Adipose tissue (tissue), 3 donors: ENCODE data around the gene DDX56. TPM values are rescaled to one million over a fixed set of nuclear protein-coding genes. Genes with fewer than 3 reads are reported as not detected.

Experiments used
- H3K27ac ChIP-seq: one replicate; pipeline ENCODE4 v1.5.1; 2013; ENCODE audit warnings: low read depth, low read length
- WGBS, 3 donors: extraction: QIAGEN DNeasy Blood & Tissue Kit; methylation state at CpG; one replicate each; pipeline ENCODE4 v1.1.7; 2013; 5-methylcytosine and 5-hydroxymethylcytosine counted together
- polyA plus RNA-seq, 3 donors: library from polyadenylated mRNA; stranded (reverse); fragments of 200-250 nt; gene quantifications; one replicate each; pipeline ENCODE4 v1.2.3, GENCODE V29; 2013
- donor health status: healthy with polysubstance abuse.
- donor health status: Bipolar disorder and iron deficiency.
- donor health status: healthy.

The DDX56 gene
- 10 to 100 TPM; 27.3 to 50.9 (median 30.3) TPM for polyA plus RNA-seq

DNA sequence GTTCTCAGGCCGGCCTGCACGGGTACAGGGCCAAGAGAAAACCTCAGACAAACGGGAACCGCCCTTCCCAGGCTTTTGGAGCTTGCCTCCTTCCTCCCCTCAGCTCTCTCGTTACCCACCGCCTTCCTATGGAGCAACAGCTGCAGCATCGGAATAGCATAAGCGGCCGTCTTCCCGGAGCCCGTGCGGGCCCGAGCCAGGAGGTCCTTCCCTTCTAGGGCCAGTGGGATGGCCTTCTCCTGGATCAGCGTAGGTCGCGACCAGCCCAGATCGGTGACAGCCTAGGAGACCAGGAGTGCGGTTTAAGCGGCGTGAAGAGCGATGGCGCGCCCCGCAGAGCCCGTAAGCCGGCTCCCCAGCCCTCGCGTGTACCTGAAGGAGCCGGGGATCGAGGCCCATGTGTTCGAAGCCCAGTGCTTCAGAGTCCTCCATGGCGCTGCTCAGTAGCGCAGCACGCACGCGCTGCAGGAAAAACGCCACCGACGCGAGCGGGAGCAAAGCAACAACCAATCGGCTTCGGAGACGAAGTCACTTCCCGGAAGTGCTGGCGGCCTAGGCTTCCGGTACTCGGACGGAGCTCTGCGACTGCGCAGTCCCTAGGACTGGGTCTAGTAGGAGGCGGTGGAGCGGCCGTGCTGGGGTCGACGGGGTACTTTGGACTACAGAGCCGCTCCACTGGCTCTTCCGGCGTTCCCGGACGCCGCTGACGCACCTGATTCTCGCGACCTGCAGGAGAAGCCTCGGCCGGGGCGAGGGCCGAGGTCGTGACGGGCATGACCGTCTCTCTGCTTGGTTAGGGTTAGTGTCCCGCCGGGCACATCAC lies at the start of gene DDX56:
Gene DDX56, minus strand, starts transcription at position 445 of the 823 bp plus-strand sequence. Its CDS starts 13 bp downstream, at position 432.
- 0 to 1% (median 0%) methylated on average over 74 of the region's 74 CpGs for WGBS, 3 donors
- H3K27ac ChIP-seq: peak within 1 kb of the TSS; percentile 42

DNA sequence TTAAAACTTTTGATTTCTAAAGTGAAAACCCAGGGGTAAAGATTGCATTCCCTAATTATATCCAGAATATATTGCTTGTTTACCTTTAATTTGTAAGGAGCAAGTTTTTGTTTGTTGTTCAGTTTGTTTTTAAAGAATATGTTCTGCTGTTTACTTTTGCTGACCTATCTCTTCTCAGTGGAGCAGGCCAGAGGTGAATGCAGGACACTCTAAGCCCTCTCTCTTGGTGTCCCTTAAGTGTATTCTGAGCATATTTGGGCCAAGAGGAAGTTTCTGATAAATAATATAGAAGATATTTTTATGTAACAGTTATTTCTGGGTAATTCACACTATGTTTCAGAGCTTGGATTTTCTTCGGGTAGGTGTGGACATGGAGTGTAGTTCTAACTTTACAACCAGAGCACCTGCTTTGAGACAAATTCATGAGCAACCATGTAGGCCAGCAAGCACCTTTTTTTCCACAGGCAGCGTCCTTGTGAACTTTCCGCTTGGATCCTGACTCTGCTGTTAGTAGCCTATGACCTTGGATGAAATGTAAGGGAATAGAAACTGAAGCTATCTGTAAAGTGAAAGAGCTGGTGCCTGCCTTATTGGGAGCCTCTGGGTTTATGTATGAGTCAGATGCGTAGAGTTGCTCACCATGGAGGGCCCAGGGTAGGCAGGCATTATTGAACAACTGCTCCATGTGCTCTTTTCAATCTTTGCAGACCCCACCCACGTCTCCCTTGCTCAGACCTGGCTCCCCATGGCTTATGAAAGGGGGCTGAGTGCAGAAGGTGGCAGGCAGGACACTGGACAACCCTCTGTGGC lies 48.8 kb upstream of the DDX56 start:
- 37 to 82% (median 77%) methylated on average over 5 of the region's 5 CpGs for WGBS, 3 donors
- no peak overlapping the region for H3K27ac ChIP-seq

- WGBS, 3 donors: 86 to 93% (median 87%) methylated on average over 5 of the region's 5 CpGs
- H3K27ac ChIP-seq: no peak overlapping the region
Measured at GRCh38 chr7:44621750-44622103, 48.0 kb upstream of the DDX56 start.

- H3K27ac ChIP-seq: no peak overlapping the region
- WGBS, 3 donors: 71 to 81% (median 71%) methylated on average over 11 of the region's 11 CpGs
Measured at GRCh38 chr7:44621034-44621749, 47.5 kb upstream of the DDX56 start.

DNA sequence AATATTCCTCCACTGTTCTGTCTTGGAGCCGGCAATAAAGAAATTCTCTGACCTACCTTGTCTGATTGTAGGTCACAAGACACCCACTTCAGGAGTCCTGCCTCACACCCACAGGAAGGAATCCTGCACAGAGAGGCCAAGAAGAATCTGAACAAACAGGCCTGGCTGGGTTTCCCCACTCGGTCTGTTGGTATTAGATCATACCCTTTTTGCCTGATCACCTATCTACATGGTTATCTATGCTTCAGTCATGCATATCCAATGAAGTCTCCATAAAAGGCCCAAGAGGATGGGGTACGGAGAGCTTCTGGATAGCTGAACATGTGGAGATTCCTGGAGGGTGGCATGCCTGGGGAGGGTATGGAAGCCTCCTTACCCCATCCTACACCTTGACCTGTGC lies 45.0 kb upstream of the DDX56 start:
- 66 to 88% (median 85%) methylated on average over 3 of the region's 3 CpGs for WGBS, 3 donors

DNA sequence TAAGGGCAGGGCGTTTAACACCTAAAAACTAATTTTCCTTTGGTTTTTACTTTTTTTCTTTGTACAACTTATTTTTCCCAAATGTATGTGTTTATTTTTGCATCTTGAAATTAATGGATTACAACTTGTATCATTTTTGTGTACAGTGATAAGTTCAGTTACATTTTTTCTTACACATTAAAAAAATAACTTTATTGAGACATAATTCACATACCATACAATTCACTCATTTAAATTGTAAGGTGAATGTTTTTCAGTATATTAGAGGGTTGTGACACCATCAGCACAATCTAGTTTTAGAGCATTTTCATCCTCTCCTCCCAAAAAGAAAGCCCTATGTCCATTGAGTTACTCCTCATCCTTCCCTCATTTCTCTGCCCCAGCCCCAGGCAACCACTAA lies 44.3 kb upstream of the DDX56 start:
- H3K27ac ChIP-seq: no peak overlapping the region
- WGBS, 3 donors: 95 to 98% (median 97%) methylated on average over 1 of the region's 1 CpG

More for the DNA sequence above, 45.0 kb upstream of the DDX56 start:
- H3K27ac ChIP-seq: no peak overlapping the region

- H3K27ac ChIP-seq: no peak overlapping the region
- 64 to 83% (median 80%) methylated on average over 2 of the region's 2 CpGs for WGBS, 3 donors
Measured at GRCh38 chr7:44617225-44617890, 43.6 kb upstream of the DDX56 start.

DNA sequence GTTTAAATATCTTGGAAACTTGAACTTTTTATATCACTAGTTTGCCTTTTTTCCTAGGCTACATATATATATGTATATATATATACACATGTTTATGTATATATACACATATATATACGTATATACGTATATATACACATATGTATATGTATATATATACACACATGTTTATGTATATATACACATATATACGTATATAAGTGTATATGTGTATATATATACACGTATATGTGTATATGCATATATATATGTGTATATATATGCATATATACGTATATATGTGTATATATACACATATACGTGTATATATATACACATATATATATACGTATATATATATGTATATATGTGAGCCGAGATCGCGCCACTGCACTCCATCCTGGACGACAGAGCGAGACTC lies 42.8 kb upstream of the DDX56 start:
- 91 to 93% (median 91%) methylated on average over 12 of the region's 12 CpGs for WGBS, 3 donors
- H3K27ac ChIP-seq: no peak overlapping the region

DNA sequence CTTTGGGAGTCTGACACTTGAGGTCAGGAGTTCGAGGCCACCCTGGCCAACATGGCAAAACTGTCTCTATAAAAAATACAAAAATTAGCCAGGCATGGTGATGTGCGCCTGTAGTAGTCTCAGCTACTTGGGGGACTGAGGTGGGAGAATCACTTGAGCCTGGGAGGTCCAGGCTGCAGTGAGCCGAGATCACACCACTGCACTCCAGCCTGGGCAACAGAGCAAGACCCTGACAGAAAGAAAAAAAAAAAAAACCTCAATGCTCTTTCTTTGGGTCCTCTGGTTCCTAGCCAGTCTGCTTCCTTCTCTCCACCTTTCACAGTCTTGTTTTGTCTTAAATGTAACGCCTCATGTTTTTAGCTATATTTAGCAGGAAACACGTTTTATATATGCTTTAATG lies 42.1 kb upstream of the DDX56 start:
- WGBS, 3 donors: 87 to 94% (median 91%) methylated on average over 5 of the region's 5 CpGs
- H3K27ac ChIP-seq: no peak overlapping the region

- WGBS, 3 donors: 51 to 71% (median 55%) methylated on average over 2 of the region's 2 CpGs
- no peak overlapping the region for H3K27ac ChIP-seq
Measured at GRCh38 chr7:44615149-44615611, 41.5 kb upstream of the DDX56 start.

DNA sequence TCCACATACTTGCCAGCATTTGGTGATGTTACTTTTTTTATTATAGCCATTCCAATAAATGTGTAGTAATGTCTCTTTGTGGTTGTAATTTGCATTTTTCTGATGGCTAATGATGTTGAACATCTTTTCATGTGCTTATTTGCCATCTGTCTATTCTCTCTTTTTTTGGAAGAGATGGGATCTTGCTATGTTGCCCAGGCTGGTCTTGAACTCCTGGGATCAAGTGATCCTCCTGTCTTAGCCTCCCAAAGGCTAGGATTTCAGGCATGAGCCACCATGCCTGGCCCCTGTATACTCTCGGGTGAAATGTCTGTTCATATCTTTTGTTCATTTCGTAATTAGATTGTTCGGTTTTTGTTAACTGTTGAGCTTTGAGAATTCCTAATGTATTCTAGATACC lies 36.1 kb upstream of the DDX56 start:
- H3K27ac ChIP-seq: no peak overlapping the region
- WGBS, 3 donors: 82 to 85% (median 84%) methylated on average over 3 of the region's 3 CpGs

DNA sequence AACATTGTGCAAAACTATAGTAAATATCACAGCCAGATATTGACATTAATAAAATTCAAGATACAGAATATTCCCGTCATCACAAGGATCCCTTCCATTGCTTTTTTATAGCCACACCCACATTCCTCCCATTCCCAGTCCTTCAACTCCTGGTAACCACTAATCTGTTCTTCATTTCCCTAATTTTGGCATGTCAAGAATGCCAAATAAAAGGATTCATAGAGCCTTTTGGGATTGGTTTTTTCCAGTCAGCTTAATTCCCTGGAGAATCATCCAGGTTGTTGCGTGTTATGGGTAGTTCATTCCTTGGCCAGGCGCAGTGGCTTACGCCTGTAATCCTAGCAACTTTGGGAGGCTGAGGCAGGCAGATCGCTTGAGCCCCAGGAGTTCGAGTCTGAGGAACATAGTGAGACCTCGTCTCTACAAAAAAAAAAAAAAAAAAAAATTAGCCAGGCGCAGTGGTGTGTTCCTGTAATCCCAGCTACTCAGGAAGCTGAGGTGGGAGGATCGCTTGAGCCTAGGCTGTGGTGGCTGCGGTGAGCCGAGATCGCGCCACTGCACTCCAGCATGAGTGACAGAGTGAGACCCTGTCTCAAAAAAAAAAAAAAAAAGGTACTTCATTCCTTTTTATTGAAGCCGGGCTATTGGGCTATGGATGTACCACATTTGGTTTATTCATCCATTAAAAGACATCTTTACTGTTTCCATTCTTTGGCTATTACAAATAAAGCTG lies 35.4 kb upstream of the DDX56 start:
- WGBS, 3 donors: 68 to 84% (median 77%) methylated on average over 13 to 14 of the region's 14 CpGs
- H3K27ac ChIP-seq: no peak overlapping the region

DNA sequence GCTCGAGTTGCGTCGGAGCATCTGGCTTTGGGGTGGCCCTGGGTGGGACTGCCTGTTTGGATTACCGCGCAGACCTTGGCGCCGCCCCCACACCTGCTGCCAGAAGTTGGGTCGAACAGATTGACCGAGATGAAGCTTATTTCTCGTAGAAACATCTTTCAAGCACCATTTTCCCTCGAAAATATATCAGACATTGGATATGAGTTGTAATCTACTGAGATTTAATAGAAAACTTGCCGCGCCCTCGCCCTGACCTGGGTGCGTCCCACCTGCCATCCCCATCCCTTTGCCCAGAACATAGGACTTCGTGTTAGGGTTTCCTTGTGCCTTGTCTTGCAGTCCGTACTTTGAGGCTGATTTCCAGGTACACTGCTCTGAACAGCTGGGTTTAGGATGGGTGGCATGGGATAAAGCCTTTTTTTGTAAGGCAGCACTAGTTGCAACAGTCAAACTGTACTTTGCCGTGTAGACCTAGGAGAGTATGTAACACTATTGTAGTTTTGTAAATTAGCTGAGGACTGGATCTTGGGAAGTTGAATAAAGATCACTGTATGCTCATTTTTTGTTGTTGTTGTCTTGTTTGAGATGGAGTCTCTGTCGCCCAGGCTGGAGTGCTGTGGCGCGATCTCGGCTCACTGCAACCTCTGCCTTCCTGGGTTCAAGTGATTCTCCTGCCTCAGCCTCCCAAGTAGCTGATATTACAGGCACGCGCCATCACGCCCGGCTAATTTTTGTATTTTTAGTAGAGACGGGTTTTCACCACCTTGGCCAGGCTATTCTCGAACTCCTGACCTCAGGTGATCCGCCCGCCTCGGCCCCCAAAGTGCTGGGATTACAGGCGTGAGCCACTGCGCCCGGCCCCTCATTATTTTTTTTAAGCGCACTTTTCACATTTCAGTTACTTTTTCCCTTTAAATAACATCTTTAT lies 33.7 kb upstream of the DDX56 start:
- no peak overlapping the region for H3K27ac ChIP-seq
- 46 to 47% (median 47%) methylated on average over 35 of the region's 35 CpGs for WGBS, 3 donors

DNA sequence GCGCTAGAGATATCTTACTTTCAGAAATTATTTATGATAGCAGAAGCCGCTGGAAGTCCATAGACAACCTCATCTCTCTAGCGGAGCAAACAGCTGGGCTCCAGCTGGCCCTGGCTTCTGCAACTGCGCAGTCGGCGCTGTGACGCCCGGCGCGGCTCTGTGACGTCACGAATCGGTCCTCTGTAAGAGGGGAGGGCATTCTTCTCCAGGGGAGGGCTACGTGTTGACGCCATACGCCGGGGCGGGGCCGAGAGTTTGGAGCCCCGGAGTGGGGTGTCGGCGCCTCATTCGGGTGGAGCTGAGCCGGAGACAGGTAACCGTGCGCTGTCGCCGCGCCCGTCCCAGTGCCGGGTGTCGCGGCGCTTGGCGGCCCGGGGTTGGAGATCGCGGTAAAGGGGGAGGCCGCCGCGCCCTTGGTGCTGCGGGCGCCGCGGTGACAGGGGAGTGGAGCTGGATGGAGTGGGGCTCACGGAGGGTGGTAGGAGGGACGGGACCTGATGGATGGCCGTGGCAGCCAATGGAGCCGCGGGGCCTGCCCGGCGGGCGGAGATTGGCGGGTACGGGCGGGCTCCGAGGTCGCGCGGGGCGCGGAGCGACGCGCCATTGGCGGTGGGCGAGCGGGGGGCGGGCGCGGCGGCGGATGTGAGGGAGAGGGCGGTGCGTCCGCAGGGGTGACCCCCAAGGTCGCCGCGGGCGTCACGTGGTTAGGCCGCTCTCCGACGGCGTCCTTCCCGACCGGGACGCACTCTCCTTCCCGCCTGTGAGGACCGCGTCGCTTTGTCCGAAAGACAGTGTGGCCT lies 32.8 kb upstream of the DDX56 start, which contains the start of gene OGDH:
Gene OGDH, plus strand, starts transcription at position 287 of the 800 bp plus-strand sequence. CDS start 17,717 bp downstream, outside the sequence.
- WGBS, 3 donors: 0 to 1% (median 0%) methylated on average over 79 to 92 of the region's 93 CpGs
- no peak within 1 kb of the TSS for H3K27ac ChIP-seq

DNA sequence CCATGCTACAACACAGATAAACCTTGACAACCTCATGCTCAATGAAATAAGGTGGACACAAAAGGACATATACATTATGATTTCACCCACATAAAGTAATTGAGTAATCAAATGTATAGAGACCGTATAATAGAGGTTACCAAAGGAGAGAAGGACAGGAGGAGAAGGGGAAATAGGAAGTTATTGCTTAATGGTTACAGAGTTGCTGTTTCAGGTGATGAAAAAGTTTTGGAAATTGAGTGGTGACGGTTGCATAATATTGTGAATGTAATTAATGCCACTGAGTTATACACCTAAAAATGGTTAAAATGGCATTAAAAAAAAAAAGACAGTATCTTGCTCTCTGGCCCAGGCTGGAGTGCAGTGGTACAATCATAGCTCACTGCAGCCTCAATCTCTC lies 31.2 kb upstream of the DDX56 start:
- no peak overlapping the region for H3K27ac ChIP-seq
- 53 to 87% (median 58%) methylated on average over 2 of the region's 2 CpGs for WGBS, 3 donors

DNA sequence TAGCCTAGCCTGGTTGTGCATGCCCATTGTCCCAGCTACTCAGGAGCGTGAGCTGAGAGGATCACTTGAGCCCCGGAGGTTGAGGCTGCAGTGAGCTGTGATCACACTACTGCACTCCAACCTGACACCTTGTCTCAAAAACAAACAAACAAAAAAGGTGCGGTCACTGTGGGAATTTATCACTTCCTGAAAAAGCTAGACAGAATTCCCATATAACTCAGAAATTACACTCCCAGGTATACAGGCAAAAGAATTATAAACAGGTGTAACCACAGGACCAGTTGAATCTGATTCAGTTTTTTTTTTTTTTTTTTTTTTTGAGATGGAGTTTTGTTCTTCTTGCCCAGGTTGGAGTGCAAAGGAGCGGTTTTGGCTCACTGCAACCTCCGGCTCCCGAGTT lies 29.5 kb upstream of the DDX56 start:
- 71 to 82% (median 73%) methylated on average over 6 of the region's 6 CpGs for WGBS, 3 donors
- no peak overlapping the region for H3K27ac ChIP-seq
